Raji (cell line): ENCODE results near the gene GYG2.

Experiments
- POLR2A ChIP-seq: IDR thresholded peaks from 2 replicates; pipeline ENCODE4 v1.6.1; 2011; ENCODE audit warnings: low read depth, low read length, control low read depth; ENCODE audit not compliant: insufficient read depth

The GYG2 gene

DNA sequence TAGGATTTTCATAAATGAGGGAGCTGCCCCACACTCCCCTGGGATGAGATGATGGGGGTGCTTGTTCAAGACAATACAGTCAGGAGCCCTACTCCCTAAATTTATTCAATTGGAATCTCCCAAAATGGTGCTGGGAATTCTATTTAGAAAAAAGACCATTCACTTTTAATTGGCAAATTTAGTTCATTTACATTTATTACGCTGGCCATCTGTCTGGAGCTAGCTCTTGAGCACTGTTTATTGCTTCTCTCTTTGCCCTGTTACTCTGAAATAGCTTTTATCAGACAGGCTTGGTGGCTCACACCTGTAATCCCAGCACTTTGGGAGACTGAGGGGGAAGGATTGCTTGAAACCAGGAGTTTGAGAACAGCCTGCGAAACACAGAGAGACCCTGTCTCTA is 102.4 kb downstream of the GYG2 start:
- TF ChIP-seq POLR2A: no peak

DNA sequence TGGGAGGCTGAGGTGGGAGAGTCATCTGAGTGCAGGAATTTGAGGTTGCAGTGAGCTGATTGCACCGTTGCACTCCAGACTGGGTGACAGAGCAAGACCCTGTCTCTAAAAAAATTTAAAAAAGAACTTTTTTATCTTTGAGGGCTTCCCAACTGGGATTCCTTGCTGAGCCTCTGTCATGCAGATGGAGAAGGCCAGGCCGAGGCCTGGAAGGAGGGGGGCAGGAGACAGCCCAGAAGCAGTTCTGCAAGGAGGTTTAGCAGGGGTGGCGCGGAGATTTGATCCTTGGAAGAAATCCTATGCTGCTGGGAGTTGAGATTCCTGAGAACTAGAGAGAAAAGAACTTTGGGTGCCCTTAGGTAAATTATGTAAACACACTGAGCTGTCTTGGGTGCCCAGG is 102.9 kb downstream of the GYG2 start:
- TF ChIP-seq POLR2A: no peak
